ENCODE results near the gene ATP2C2. TPM values are rescaled to one million over a fixed set of nuclear protein-coding genes. Genes with fewer than 3 reads are reported as not detected.
A peak's percentile ranks its signal among the peaks of the same experiment; 100 is the strongest.

ATP2C2 gene
- total RNA-seq = 10 to 100 TPM; 50.0 to 96.8 TPM
- polyA plus RNA-seq = 10 to 100 TPM; 21.3 to 25.0 TPM
- long read RNA-seq, donor 1, partial matches to known transcripts = 0 of 3 reads
- long read RNA-seq, donor 1, other reads (novel, unspliced or antisense) = 0 of 3 reads
- long read RNA-seq, donor 2, partial matches to known transcripts = 0 of 1 reads
- long read RNA-seq, donor 2, other reads (novel, unspliced or antisense) = 0 of 1 reads
- long read RNA-seq, donor 3, partial matches to known transcripts = 0 of 2 reads
- long read RNA-seq, donor 3, other reads (novel, unspliced or antisense) = 0 of 2 reads
- long read RNA-seq, donor 4, partial matches to known transcripts = 0 of 1 reads
- long read RNA-seq, donor 4, other reads (novel, unspliced or antisense) = 0 of 1 reads
- long read RNA-seq, donor 5, partial matches to known transcripts = 0 of 1 reads
- long read RNA-seq, donor 5, other reads (novel, unspliced or antisense) = 0 of 1 reads

- no peak for TF ChIP-seq CTCF (IDR thresholded peaks at IDR 0.05; ENCODE audit: control extremely low read depth, extremely low read depth)
- WGBS, 2 donors = 3% methylated on average over 65 to 66 of the region's 66 CpGs
- ATAC-seq (ENCODE audit: insufficient read depth, low FRiP score) (peak; percentile 86), DNase-seq (peak in 2 of 3 donors; percentile 59 to 71)
- H3K27ac ChIP-seq (ENCODE audit: low read depth in 1 of 2, low read length in 1 of 2) = peak within 1 kb of the TSS in 1 of 2 donors; percentile 83
- peak within 1 kb of the TSS; percentile 52 for H3K4me3 ChIP-seq
- no peaks in the 10 kb centered on the region for H3K9me3 ChIP-seq (ENCODE audit: control insufficient read depth in 4 of 4, insufficient read depth in 3 of 4, low read length in 3 of 4)
- no peak within 1 kb of the TSS for H3K9ac ChIP-seq (ENCODE audit: insufficient read depth in 1 of 2, low read length in 2 of 2)
- no peaks in the 10 kb centered on the region for H3K36me3 ChIP-seq (ENCODE audit: control insufficient read depth in 4 of 4, insufficient read depth in 4 of 4, low read length in 4 of 4)
- peaks cover 0 to 3% (median 0%) of the 10 kb centered on the region in 5 donors for H3K4me1 ChIP-seq (ENCODE audit: control insufficient read depth in 5 of 5, insufficient read depth in 5 of 5, low read length in 5 of 5)
- peaks cover 0 to 31% (median 28%) of the 10 kb centered on the region in 3 donors for H3K27me3 ChIP-seq (ENCODE audit: control insufficient read depth in 3 of 3, insufficient read depth in 3 of 3, low read length in 2 of 3)
These were observed at the start of gene ATP2C2 for GRCh38 chr16:84368308-84368996. ATP2C2 (plus strand) TSS chr16:84368538; CDS start chr16:84368616, 78 bp downstream.

- no peak for DNase-seq
- ATAC-seq (ENCODE audit: insufficient read depth, low FRiP score) = no peak
These were observed 49.1 kb upstream of the ATP2C2 start for GRCh38 chr16:84319146-84319760.

GRCh38 chr16:84320511-84320910, 47.8 kb upstream of the ATP2C2 start:
- WGBS, 2 donors = 90 to 97% methylated on average over 5 of the region's 5 CpGs
- no peak for TF ChIP-seq CTCF (IDR thresholded peaks at IDR 0.05; ENCODE audit: control extremely low read depth, extremely low read depth)
- Histone ChIP-seq H3K4me1 (ENCODE audit: control insufficient read depth in 5 of 5, insufficient read depth in 5 of 5, low read length in 5 of 5) (no peaks in the 10 kb centered on the region), H3K9me3 (ENCODE audit: control insufficient read depth in 4 of 4, insufficient read depth in 3 of 4, low read length in 3 of 4) (peaks cover 0 to 7% (median 0%) of the 10 kb centered on the region in 4 donors), H3K9ac (ENCODE audit: insufficient read depth in 1 of 2, low read length in 2 of 2) (no peak overlapping the region), H3K27ac (ENCODE audit: low read depth in 1 of 2, low read length in 1 of 2) (no peak overlapping the region), H3K36me3 (ENCODE audit: control insufficient read depth in 4 of 4, insufficient read depth in 4 of 4, low read length in 4 of 4) (no peaks in the 10 kb centered on the region), H3K27me3 (ENCODE audit: control insufficient read depth in 3 of 3, insufficient read depth in 3 of 3, low read length in 2 of 3) (no peaks in the 10 kb centered on the region), H3K4me3 (no peak overlapping the region)
- DNase-seq (no peak), ATAC-seq (ENCODE audit: insufficient read depth, low FRiP score) (no peak)

More at GRCh38 chr16:84319146-84319760, 49.1 kb upstream of the ATP2C2 start:
- 95 to 97% methylated on average over 24 of the region's 24 CpGs for WGBS, 2 donors
- H3K9ac ChIP-seq (ENCODE audit: insufficient read depth in 1 of 2, low read length in 2 of 2) = no peak overlapping the region
- no peaks in the 10 kb centered on the region for H3K27me3 ChIP-seq (ENCODE audit: control insufficient read depth in 3 of 3, insufficient read depth in 3 of 3, low read length in 2 of 3)
- H3K36me3 ChIP-seq (ENCODE audit: control insufficient read depth in 4 of 4, insufficient read depth in 4 of 4, low read length in 4 of 4) = no peaks in the 10 kb centered on the region
- peaks cover 0 to 7% (median 0%) of the 10 kb centered on the region in 4 donors for H3K9me3 ChIP-seq (ENCODE audit: control insufficient read depth in 4 of 4, insufficient read depth in 3 of 4, low read length in 3 of 4)
- no peak overlapping the region for H3K27ac ChIP-seq (ENCODE audit: low read depth in 1 of 2, low read length in 1 of 2)
- no peak for TF ChIP-seq CTCF (IDR thresholded peaks at IDR 0.05; ENCODE audit: control extremely low read depth, extremely low read depth)
- H3K4me3 ChIP-seq = no peak overlapping the region
- no peaks in the 10 kb centered on the region for H3K4me1 ChIP-seq (ENCODE audit: control insufficient read depth in 5 of 5, insufficient read depth in 5 of 5, low read length in 5 of 5)
